HG03097 (cell line): ENCODE results near the gene NRDC.

Source experiments
- ATAC-seq: cut with Tn5 transposase; IDR thresholded peaks from one replicate; pipeline ENCODE4 v1.9.1; 2021; ENCODE audit not compliant: unreplicated experiment, low FRiP score

Gene NRDC, protein sequence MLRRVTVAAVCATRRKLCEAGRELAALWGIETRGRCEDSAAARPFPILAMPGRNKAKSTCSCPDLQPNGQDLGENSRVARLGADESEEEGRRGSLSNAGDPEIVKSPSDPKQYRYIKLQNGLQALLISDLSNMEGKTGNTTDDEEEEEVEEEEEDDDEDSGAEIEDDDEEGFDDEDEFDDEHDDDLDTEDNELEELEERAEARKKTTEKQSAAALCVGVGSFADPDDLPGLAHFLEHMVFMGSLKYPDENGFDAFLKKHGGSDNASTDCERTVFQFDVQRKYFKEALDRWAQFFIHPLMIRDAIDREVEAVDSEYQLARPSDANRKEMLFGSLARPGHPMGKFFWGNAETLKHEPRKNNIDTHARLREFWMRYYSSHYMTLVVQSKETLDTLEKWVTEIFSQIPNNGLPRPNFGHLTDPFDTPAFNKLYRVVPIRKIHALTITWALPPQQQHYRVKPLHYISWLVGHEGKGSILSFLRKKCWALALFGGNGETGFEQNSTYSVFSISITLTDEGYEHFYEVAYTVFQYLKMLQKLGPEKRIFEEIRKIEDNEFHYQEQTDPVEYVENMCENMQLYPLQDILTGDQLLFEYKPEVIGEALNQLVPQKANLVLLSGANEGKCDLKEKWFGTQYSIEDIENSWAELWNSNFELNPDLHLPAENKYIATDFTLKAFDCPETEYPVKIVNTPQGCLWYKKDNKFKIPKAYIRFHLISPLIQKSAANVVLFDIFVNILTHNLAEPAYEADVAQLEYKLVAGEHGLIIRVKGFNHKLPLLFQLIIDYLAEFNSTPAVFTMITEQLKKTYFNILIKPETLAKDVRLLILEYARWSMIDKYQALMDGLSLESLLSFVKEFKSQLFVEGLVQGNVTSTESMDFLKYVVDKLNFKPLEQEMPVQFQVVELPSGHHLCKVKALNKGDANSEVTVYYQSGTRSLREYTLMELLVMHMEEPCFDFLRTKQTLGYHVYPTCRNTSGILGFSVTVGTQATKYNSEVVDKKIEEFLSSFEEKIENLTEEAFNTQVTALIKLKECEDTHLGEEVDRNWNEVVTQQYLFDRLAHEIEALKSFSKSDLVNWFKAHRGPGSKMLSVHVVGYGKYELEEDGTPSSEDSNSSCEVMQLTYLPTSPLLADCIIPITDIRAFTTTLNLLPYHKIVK

GRCh38 chr1:51878616-51879336 lies at the start of gene NRDC:
Gene NRDC, minus strand, starts transcription at chr1:51878727. Its CDS starts 112 bp downstream, at chr1:51878615.
- ATAC-seq = peak; percentile 95

DNA sequence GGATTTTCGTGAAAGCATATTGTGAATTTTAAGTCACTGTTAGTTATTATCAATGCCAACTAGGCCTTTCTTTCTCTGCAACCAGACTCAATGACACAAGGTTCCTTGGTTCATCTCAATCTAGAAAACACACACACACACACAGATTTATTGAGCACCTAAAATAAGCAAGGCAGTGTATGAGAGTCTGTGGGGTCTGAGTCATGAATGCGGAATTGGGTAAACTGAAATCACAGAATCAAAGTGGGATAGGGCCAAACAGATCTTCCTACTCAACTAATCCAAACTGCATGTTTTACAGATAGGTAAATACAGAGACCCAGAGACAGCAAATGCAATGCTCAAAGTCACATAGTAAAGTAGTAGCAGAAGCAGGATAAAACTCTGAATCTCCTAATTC lies 48.5 kb upstream of the NRDC start:
- ATAC-seq = no peak

GRCh38 chr1:51926171-51926812 lies 47.8 kb upstream of the NRDC start:
- ATAC-seq = no peak

- no peak for ATAC-seq
These were observed 45.9 kb upstream of the NRDC start for GRCh38 chr1:51924455-51924854.

DNA sequence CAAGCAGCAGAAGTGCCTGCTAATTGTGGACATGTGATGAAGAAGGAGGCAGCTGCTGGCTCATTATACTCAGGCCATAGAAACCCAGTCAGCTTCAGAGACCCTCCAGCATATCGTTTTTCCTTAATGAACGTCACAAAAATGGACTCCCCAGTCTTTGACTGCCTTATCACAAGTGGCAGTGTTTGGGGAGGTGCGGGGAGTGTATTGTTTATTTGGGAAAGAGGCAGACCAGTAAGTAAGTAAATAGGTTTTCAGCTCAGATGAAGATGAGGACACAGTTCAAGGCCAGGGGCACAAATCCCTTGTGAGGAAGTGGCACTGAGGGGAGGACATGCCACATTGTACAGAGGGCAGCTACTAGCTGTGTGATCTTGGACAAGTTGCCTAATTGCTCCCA lies 43.5 kb upstream of the NRDC start:
- ATAC-seq = no peak

DNA sequence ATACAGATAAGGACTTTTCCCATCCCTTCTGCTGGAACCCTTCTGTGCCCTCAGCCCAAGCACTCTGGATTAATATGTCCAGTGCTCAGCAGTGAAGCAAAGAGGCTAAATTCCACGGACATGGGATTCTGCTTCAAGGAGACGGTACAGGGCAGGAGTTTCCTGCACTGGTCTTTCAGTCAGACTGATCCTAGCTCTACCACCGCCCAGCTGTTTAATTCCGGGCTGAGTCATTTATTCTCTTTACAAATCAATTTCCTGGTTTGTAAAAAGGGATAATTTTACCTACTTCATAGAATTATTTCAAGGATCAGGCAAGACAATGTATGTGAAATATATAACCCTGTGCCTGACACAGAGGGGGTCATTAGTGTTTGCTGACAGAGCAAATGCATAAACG lies 41.6 kb upstream of the NRDC start:
- ATAC-seq = no peak

GRCh38 chr1:51919684-51920083 lies 41.2 kb upstream of the NRDC start:
- ATAC-seq = no peak

- ATAC-seq = no peak
These were observed 38.3 kb upstream of the NRDC start for GRCh38 chr1:51916587-51917405.

- no peak for ATAC-seq
These were observed 37.4 kb upstream of the NRDC start for GRCh38 chr1:51915951-51916350.

- no peak for ATAC-seq
These were observed 34.4 kb upstream of the NRDC start for GRCh38 chr1:51912881-51913280.

DNA sequence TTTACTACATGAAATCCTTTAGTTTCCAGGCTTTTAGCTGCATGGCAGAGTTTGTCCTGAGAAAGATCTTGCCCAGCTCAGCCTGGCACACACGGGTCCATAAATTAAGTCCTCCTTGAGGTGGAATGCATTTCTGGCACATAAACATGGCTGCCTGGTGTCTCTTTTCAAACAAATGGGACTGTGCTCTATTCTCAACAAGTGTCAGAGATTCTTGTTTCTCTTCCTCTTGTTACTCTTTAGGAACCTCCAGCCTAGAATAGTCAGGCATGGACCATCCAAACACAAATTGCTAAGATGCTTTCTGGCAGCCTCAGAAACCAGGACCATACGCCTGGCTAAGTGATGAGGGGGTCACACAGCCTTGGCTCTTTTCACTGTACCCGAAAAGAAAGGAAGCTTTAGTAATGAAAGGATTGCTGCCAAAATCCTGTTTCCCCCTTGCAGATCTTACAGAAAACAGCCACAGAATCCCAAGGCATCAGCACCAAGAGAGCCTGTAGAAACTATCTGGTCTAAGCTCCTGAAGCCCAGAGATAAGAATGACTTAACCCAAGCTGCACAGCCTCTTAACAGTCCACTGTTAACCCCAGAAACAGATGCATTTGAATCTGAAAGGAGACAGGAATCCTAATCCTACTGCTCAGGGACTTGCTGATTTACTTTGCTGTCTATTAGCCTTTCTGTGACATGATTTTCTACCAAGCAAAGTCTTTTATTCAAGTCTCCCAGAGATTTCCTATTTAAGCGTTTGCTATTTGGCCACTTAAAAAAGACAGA lies 31.9 kb upstream of the NRDC start:
- ATAC-seq = no peak

DNA sequence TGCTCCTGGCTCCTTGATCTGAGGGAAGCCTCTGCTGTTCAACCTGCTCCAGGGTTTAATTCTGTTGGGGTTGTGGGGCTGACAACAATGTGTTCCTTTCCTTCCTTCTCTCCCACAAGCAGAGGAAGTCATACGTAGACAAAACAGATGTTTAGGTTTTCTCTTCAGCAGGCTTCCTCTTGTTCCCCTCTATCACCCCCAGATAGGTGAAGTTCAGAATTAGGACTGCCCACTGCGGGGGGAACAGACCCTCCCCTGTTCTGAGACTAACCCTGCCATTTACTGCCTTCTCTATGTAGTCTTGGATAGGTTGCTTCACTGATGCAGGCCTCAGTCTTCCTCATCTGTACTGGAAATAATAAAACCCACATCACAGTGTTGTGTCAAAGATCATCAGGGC lies 30.0 kb upstream of the NRDC start:
- no peak for ATAC-seq

GRCh38 chr1:51907079-51907702 lies 28.7 kb upstream of the NRDC start:
- ATAC-seq = no peak

DNA sequence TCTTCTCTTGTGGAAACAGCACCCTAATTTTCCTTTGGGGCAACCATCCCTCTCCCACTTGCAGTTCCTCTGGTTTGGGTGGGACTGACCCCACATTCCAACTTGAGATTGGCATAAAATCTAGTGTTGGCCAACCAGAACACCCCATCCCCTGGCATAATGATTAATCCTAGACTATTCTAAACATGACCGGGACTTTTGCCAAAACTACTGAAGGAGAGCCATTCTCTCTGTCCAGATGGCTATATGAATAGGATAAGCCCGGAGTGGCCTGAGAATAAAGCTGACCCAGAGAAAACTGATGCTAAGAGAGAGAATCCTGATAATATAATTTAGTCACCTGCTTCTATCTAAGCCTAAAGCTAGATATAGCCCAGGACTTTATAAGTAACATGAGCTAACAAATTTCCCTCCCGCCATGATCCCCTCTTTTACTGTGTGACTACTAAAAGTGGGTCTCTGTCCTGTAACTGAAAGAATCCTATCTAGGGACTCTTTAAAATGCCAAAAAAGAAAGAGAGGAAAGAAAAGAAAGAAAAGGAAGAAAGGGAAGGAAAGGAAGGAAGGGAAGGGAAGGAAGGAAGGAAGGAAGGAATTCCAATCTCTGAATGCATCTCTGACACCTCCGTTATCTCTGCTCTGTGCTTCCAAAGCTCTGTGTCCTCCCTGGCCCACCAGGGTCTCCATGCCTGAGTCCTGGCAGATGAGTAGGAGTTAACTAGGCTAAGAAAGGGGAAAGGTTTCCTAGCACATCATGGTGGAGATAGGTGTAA lies 28.0 kb upstream of the NRDC start:
- no peak for ATAC-seq

- ATAC-seq = no peak
These were observed 23.9 kb upstream of the NRDC start for GRCh38 chr1:51902456-51902855.

DNA sequence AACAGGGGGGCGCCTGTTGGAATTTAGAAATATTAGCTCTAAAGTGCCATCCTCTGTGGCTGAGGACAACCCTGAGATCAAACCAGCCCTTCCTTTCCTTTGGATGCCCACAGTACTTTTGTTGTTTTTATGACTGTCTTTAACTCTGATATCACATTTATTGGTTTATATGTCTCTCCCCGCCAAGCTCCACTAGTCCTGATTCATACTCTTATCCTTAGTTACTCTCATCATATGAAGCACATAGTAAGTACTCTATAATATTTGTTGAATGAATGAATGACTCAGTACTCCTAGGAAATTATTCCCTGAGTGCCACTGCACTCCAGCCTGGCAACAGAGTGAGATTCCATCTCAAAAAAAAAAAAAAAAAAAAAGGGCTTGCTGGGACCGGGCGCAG lies 22.6 kb upstream of the NRDC start:
- ATAC-seq = no peak

- no peak for ATAC-seq
These were observed 20.5 kb upstream of the NRDC start for GRCh38 chr1:51899022-51899421.
